BLaER1 (cell line): Measurements from ENCODE around the gene FAM221B.

ENCODE experiments used
- H3K27ac ChIP-seq: shearing (Covaris generic); formaldehyde crosslinking; 2 replicates; pipeline ENCODE4 v1.8.1; 2022
- H3K27me3 ChIP-seq: shearing (Covaris generic); formaldehyde crosslinking; 2 replicates; pipeline ENCODE4 v1.8.1; 2022
- H3K36me3 ChIP-seq: shearing (Covaris generic); formaldehyde crosslinking; 2 replicates; pipeline ENCODE4 v1.8.1; 2022
- H3K4me1 ChIP-seq: shearing (Covaris generic); formaldehyde crosslinking; 2 replicates; pipeline ENCODE4 v1.8.1; 2022
- H3K4me2 ChIP-seq: shearing (Covaris generic); formaldehyde crosslinking; 2 replicates; pipeline ENCODE4 v1.8.1; 2022
- H3K4me3 ChIP-seq: shearing (Covaris generic); formaldehyde crosslinking; 2 replicates; pipeline ENCODE4 v1.8.1; 2022
- H3K9ac ChIP-seq: shearing (Covaris generic); formaldehyde crosslinking; 2 replicates; pipeline ENCODE4 v1.8.1; 2022
- H3K9me3 ChIP-seq: shearing (Covaris generic); formaldehyde crosslinking; 2 replicates; pipeline ENCODE4 v1.8.1; 2022
- H4K20me1 ChIP-seq: shearing (Covaris generic); formaldehyde crosslinking; 2 replicates; pipeline ENCODE4 v1.8.1; 2022
- Cebpa-rat ChIP-seq: shearing (Covaris generic); IDR thresholded peaks from 2 replicates; pipeline ENCODE4 v1.8.1; 2022

FAM221B gene

DNA sequence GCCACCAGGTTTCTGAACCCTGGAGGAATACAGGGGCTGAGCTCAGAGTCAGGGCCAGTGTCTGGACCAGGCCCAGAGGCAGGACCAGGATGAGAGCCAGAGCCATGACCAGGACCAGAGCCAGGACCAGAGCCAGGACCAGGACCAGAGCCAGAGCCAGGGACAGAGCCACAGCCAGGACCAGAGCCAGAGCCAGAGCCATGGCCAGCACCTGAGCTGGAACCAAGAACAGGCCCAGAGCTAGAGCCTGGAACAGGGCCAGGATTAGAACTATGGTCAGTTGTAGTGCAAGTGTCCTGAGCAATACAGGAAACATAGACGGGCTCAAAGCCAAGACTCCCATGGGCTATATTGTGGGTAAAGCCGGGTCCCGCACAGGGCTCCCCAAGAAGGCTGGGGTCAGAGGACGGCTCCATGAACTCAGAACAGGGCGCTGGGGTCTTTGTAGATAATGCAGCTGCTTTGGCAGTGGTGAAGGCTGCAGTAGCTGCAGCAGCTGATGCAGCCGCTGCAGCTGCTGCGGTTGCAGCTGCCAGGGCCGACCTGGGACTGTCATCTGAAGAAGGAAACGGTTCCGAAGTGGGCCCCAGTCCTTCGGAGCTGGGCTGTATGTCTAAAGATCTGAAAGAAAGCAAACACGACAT is 17.0 kb downstream of the FAM221B start:
- peak overlapping the region; percentile 64 for H3K4me3 ChIP-seq
- H3K27ac ChIP-seq: 0 out of 2 replicates have a peak overlapping the region, but pooled peaks have one; percentile 32
- TF ChIP-seq Cebpa-rat: no peak

DNA sequence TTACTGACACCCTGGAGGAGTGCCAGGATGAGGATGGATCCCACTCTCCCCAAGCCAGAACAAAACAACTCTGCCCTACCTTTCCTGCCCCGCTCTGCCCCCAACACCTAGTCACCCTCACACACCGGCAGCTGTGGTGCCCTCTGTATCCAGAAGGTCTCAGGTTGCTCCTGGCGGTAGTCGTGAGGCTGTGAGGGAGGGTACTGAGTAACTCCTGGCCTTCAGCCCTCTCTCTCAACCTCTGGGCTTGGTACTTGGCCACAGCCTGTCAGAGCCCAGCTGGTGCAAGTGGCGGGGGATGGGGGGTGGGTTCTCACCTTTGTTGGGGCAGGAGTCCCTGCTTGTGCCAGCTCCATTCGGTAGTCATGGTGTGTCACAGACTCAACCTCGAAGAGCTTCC is 18.4 kb downstream of the FAM221B start:
- H3K4me2 ChIP-seq: no peak overlapping the region
- peaks cover 3% of the 10 kb centered on the region; the same call in 1 of the 2 replicates for H3K27me3 ChIP-seq
- TF ChIP-seq Cebpa-rat: no peak
- no peak overlapping the region for H3K27ac ChIP-seq
- H3K9ac ChIP-seq: no peak overlapping the region
- H3K36me3 ChIP-seq: peaks cover 13% of the 10 kb centered on the region; the same call in 1 of the 2 replicates
- no peak overlapping the region for H3K4me3 ChIP-seq
- no peaks in the 10 kb centered on the region for H4K20me1 ChIP-seq
- H3K9me3 ChIP-seq: no peaks in the 10 kb centered on the region
- H3K4me1 ChIP-seq: peaks cover 32% of the 10 kb centered on the region

More for the DNA sequence above, 17.0 kb downstream of the FAM221B start:
- Histone ChIP-seq H3K4me1 (peaks cover 36% of the 10 kb centered on the region), H3K27me3 (no peaks in the 10 kb centered on the region), H3K9ac (no peak overlapping the region; the same call in 1 of the 2 replicates), H4K20me1 (no peaks in the 10 kb centered on the region), H3K9me3 (no peaks in the 10 kb centered on the region), H3K36me3 (peaks cover 5% of the 10 kb centered on the region; the same call in 1 of the 2 replicates), H3K4me2 (peak overlapping the region; percentile 92)

DNA sequence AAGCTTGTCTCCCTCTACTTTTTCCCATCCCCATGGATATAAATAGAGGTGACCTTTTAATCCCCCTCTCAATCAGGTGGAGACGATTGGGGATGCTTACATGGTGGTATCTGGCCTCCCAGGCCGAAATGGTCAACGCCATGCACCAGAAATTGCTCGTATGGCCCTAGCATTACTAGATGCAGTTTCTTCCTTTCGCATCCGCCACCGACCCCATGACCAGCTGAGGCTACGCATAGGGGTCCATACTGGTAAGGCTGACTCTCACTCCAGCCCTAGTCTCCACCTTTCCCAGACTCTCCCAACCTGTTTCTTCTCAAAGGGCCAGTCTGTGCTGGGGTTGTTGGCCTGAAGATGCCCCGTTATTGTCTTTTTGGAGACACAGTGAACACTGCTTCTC is 20.1 kb downstream of the FAM221B start:
- peaks cover 13% of the 10 kb centered on the region; the same call in 1 of the 2 replicates for H3K36me3 ChIP-seq
- H4K20me1 ChIP-seq: no peaks in the 10 kb centered on the region

DNA sequence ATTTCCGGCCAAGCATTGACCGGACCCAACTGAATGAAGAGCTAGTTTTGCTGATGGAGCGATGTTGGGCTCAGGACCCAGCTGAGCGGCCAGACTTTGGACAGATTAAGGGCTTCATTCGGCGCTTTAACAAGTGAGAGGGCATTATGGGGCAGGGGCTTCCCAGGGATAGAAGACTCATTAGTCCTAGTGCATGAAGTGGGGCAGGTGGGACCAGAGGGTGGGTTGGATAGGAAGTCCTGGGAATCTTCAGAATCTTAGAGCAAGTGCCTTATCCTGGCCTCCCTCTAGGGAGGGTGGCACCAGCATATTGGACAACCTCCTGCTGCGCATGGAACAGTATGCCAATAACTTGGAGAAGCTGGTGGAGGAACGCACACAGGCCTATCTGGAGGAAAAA is 22.4 kb downstream of the FAM221B start:
- no peaks in the 10 kb centered on the region for H4K20me1 ChIP-seq
- H3K9me3 ChIP-seq: no peaks in the 10 kb centered on the region
- H3K4me1 ChIP-seq: peaks cover 2% of the 10 kb centered on the region; the same call in 1 of the 2 replicates
- no peak overlapping the region for H3K4me3 ChIP-seq
- no peak for TF ChIP-seq Cebpa-rat
- no peak overlapping the region for H3K27ac ChIP-seq
- no peak overlapping the region for H3K4me2 ChIP-seq
- H3K27me3 ChIP-seq: peaks cover 3% of the 10 kb centered on the region; the same call in 1 of the 2 replicates
- no peak overlapping the region for H3K9ac ChIP-seq
- peaks cover 13% of the 10 kb centered on the region; the same call in 1 of the 2 replicates for H3K36me3 ChIP-seq

More for the DNA sequence above, 20.1 kb downstream of the FAM221B start:
- Histone ChIP-seq H3K27me3 (peaks cover 3% of the 10 kb centered on the region; the same call in 1 of the 2 replicates), H3K9me3 (no peaks in the 10 kb centered on the region), H3K27ac (no peak overlapping the region), H3K4me3 (no peak overlapping the region), H3K4me2 (no peak overlapping the region), H3K4me1 (peaks cover 22% of the 10 kb centered on the region), H3K9ac (no peak overlapping the region)
- TF ChIP-seq Cebpa-rat: no peak

DNA sequence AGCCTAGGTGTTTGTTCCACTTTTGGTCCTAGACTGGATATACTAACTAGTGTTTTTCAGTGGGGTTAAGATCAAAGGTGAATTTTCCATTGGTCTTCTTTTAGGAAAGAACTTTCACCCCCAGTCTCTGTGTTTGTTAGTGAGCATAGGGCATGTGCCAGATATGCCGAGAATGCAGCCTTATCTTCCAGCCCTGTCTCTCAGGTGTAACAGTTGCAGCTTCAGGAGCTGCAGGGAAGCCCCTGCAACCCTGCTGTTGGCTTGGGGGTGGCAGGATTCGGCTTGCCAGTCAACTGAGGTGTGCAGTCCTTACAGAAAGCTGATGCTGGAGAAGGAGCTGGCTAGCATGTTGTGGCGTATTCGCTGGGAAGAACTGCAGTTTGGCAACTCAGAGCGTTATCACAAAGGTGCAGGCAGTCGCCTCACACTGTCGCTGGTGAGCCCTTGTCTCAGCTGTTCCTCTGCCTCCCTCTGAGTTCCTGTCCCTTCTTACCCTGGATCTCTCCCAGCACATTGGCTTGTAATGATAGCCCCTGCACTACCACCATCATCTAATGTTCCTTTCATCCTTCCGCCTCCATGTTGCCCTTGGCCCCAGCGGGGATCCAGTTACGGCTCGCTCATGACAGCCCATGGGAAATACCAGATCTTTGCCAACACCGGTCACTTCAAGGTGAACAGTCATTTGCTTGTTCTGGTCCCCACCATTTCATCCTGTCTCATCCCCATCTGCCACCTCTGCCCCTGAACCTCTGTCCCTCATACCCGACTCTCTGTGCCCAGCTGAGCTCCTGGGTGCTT is 27.0 kb downstream of the FAM221B start:
- Histone ChIP-seq H3K9ac (no peak overlapping the region), H3K36me3 (peaks cover 11% of the 10 kb centered on the region; the same call in 1 of the 2 replicates)
- no peak for TF ChIP-seq Cebpa-rat

DNA sequence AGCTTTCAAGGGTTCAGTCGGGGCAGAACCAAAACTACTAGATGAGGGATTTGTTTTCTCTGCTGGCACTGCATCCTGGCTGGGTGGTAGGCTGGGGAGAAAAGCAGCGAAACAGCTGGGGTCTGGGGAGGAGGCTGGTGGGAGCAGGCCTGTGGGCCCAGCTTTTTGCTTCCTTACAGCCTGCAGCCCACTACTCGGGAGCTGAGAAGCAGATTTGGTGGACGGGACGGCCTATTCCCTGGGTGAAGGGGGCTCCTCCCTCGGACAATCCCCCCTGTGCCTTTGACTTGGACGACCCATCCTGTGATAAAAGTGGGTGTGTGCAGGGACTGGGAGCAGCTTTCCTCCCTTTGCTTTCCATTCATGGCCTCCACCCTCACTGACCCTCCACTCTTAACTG is 28.0 kb downstream of the FAM221B start:
- Histone ChIP-seq H3K4me2 (no peak overlapping the region), H3K4me1 (no peaks in the 10 kb centered on the region), H3K27me3 (peaks cover 3% of the 10 kb centered on the region; the same call in 1 of the 2 replicates), H3K9me3 (no peaks in the 10 kb centered on the region), H3K36me3 (peaks cover 4% of the 10 kb centered on the region; the same call in 1 of the 2 replicates), H3K4me3 (no peak overlapping the region), H4K20me1 (no peaks in the 10 kb centered on the region), H3K9ac (no peak overlapping the region), H3K27ac (no peak overlapping the region)
- no peak for TF ChIP-seq Cebpa-rat

More for the DNA sequence above, 27.0 kb downstream of the FAM221B start:
- no peak overlapping the region for H3K4me3 ChIP-seq
- H3K27me3 ChIP-seq: peaks cover 3% of the 10 kb centered on the region; the same call in 1 of the 2 replicates
- H3K27ac ChIP-seq: no peak overlapping the region
- H3K9me3 ChIP-seq: no peaks in the 10 kb centered on the region
- no peak overlapping the region for H3K4me2 ChIP-seq
- no peaks in the 10 kb centered on the region for H4K20me1 ChIP-seq
- H3K4me1 ChIP-seq: no peaks in the 10 kb centered on the region

DNA sequence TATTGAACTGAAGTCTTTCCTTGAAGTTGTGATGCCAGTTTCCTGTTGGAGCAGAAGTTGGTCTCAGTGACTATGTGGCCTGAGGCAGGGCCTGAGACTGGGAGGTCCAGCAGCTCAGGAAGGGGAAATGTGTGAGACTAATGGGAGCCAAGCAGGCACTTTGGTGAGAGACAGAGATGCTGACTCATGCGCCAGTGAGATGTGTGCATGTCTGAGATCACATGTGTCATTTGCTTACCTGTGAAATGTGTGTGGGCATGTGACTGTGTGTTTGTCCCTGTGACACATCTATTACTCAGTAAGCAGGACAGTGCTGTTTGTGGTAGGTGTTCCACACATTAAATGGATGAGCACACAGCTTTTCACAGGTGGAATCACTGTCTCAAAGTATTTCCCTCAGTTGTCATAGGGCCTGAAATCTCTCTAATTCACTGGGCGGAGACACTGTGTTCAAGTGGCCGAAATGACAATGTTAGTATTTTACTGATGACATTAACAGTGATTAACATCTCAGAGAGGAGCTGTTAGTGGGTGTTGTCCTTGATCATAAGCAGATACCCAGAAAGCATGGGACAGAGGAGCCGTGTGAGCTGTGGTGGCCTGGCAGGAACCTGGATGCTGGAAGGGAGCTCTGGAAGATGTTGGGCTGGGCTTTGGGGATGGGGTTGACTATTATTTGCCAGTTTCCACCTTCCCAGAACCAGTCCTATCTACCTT is 29.7 kb downstream of the FAM221B start:
- peaks cover 3% of the 10 kb centered on the region; the same call in 1 of the 2 replicates for H3K36me3 ChIP-seq
- no peak overlapping the region for H3K4me2 ChIP-seq
- H3K27me3 ChIP-seq: no peaks in the 10 kb centered on the region
- TF ChIP-seq Cebpa-rat: no peak
- no peaks in the 10 kb centered on the region for H3K4me1 ChIP-seq
- no peak overlapping the region for H3K4me3 ChIP-seq
- H3K27ac ChIP-seq: no peak overlapping the region
- H3K9me3 ChIP-seq: no peaks in the 10 kb centered on the region
- no peaks in the 10 kb centered on the region for H4K20me1 ChIP-seq
- H3K9ac ChIP-seq: no peak overlapping the region

DNA sequence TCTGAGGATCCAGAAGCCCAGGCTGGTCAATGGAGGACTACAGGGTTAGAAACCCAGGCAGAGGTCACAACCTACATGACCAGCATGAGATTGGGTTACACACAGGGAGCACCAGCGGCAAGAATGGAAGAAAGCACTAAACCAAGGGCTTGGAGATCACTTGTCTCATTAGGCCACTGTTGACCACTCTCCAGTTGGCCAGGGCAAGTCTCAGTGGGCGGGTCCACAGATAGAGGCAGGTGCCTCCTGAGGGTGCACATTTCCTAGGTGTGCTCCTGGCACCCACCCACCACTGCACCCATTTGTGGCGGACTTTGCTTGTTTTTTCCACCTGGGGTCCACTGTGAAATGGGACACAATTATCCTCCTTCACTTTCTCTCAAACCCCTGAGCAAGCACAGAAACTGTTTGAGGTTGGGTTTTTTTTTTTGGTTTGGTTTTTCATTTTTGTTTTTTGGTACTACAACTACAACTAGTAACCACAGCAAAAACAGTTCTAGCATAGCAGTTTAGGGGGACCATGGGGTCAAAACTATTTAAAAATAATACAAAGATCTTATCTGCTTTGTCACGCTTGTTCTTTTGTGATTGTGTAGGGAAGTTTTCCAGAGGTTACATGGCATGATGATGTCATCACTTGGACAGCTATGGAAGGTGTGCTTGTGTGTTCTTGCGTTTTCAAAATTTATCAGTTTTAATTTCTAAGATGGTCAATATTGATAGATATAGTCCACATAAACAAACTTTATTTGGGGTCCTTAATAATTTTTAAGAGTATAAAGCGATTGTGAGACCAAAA is 31.0 kb downstream of the FAM221B start:
- H3K4me2 ChIP-seq: no peak overlapping the region
- H3K9ac ChIP-seq: no peak overlapping the region
- H3K27ac ChIP-seq: no peak overlapping the region
- peaks cover 3% of the 10 kb centered on the region; the same call in 1 of the 2 replicates for H3K36me3 ChIP-seq
- no peak for TF ChIP-seq Cebpa-rat
- H3K9me3 ChIP-seq: no peaks in the 10 kb centered on the region
- peaks cover under 1% of the 10 kb centered on the region; the same call in 1 of the 2 replicates for H3K27me3 ChIP-seq
- no peak overlapping the region for H3K4me3 ChIP-seq
- no peaks in the 10 kb centered on the region for H3K4me1 ChIP-seq
- H4K20me1 ChIP-seq: no peaks in the 10 kb centered on the region

DNA sequence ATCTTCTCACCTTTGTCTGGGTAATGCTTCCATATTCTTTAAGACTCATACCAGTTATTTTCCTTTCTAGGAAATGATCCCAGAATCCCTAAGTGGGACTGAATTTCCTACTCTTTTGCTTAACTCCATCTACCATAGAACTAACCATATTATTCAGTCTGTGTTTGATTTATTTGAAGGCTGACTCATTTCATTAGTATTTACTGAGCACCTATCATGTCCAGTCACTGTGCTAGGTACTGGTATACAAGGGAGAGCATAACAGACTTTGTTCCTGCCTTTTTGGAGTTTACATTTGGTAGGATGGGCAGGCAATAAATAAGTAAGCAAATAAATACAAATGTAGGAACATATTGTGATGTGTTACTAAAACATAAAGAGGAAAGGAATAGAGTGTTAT is 32.8 kb downstream of the FAM221B start:
- no peaks in the 10 kb centered on the region for H3K9me3 ChIP-seq
- no peaks in the 10 kb centered on the region for H4K20me1 ChIP-seq
- TF ChIP-seq Cebpa-rat: no peak
- H3K4me1 ChIP-seq: peaks cover 4% of the 10 kb centered on the region; the same call in 1 of the 2 replicates
- peaks cover 3% of the 10 kb centered on the region; the same call in 1 of the 2 replicates for H3K36me3 ChIP-seq
- no peak overlapping the region for H3K27ac ChIP-seq
- H3K4me2 ChIP-seq: no peak overlapping the region
- no peak overlapping the region for H3K4me3 ChIP-seq
- H3K27me3 ChIP-seq: peaks cover 13% of the 10 kb centered on the region
- no peak overlapping the region for H3K9ac ChIP-seq
